Right lung (tissue), 5 donors: ENCODE measurements around the gene DOCK9. TPM values are rescaled to one million over a fixed set of nuclear protein-coding genes. Genes with fewer than 3 reads are reported as not detected.
"Not testable (repeated sequence)": the region's sequence is repeated elsewhere in the genome, so short reads cannot be mapped to it uniquely, and the experiment has no call there.

Experiments
- DNase-seq, 2 donors: peaks; one replicate each; pipeline ENCODE4 v3.0.0-alpha.2; 2013
- polyA plus RNA-seq, 5 donors: library from polyadenylated mRNA; unstranded; fragments of 120-200 nt; gene quantifications; one replicate each; pipeline versions ENCODE4 v1.2.1 to v1.2.3, GENCODE V29; 2013; ENCODE audit warnings: inconsistent platforms in 1 of 5, low replicate concordance in 1 of 5; ENCODE audit not compliant: insufficient read length in 5 of 5, insufficient read depth in 1 of 5

The DOCK9 gene
- polyA plus RNA-seq, 5 donors: 89.5 to 123 (median 115) TPM

- DNase-seq: no peak
Observed at GRCh38 chr13:98824376-98825160, 153.3 kb downstream of the DOCK9 start.

- no peak for DNase-seq
Observed at GRCh38 chr13:98823442-98823841, 154.4 kb downstream of the DOCK9 start.

- DNase-seq: no peak
Observed at GRCh38 chr13:98822225-98822606, 155.6 kb downstream of the DOCK9 start.

- DNase-seq: peak; percentile 47 to 49
Observed at GRCh38 chr13:98821372-98822224, 156.3 kb downstream of the DOCK9 start.

- DNase-seq: no peak
Observed at GRCh38 chr13:98820744-98821371, 157.0 kb downstream of the DOCK9 start.

GRCh38 chr13:98820300-98820699 lies 157.6 kb downstream of the DOCK9 start:
- DNase-seq: no peak

GRCh38 chr13:98819382-98820010 lies 158.4 kb downstream of the DOCK9 start:
- DNase-seq: no peak

- no peak for DNase-seq
Observed at GRCh38 chr13:98816406-98816805, 161.5 kb downstream of the DOCK9 start.

GRCh38 chr13:98813993-98814392 lies 163.9 kb downstream of the DOCK9 start:
- no peak for DNase-seq

- not testable (repeated sequence) for DNase-seq
Observed at GRCh38 chr13:98812186-98812790, 165.6 kb downstream of the DOCK9 start.

- no peak for DNase-seq
Observed at GRCh38 chr13:98810746-98811145, 167.1 kb downstream of the DOCK9 start.

- no peak for DNase-seq
Observed at GRCh38 chr13:98809345-98809777, 168.5 kb downstream of the DOCK9 start.

- no peak for DNase-seq
Observed at GRCh38 chr13:98807774-98808173, 170.1 kb downstream of the DOCK9 start.

GRCh38 chr13:98804336-98804855 lies 173.5 kb downstream of the DOCK9 start:
- DNase-seq: no peak

GRCh38 chr13:98803921-98804320 lies 173.9 kb downstream of the DOCK9 start:
- DNase-seq: no peak

GRCh38 chr13:98803111-98803561 lies 174.7 kb downstream of the DOCK9 start:
- no peak for DNase-seq

GRCh38 chr13:98802559-98802958 lies 175.3 kb downstream of the DOCK9 start:
- DNase-seq: no peak

GRCh38 chr13:98801626-98802418 lies 176.0 kb downstream of the DOCK9 start:
- DNase-seq: no peak

- DNase-seq: no peak
Observed at GRCh38 chr13:98800078-98800477, 177.8 kb downstream of the DOCK9 start.
